HEK293 (cell line): ENCODE measurements around the gene ADAM17.

Source experiments
- CTCF ChIA-PET: fragments of 350-600 bp; formaldehyde crosslinking; extraction: SDS; loops from one replicate; lab custom pipeline; 2021; ENCODE audit warnings: antibody characterized with exemption; lab: Yijun Ruan, JAX
- POLR2A ChIA-PET: fragments of 300-600 bp; formaldehyde crosslinking; extraction: SDS; loops from one replicate; lab custom pipeline; 2020; ENCODE audit warnings: antibody characterized with exemption, inconsistent platforms; lab: Yijun Ruan, JAX
- H3K27ac ChIP-seq: fragments of 200-500 bp; sonication (Bioruptor generic); 2 replicates; pipeline ENCODE4 v1.5.1; 2014; ENCODE audit warnings: low read depth, low read length, control low read depth, inconsistent platforms; ENCODE audit errors: extremely low read depth
- H3K36me3 ChIP-seq, 2 experiments: fragments of 200-500 bp in 1 of 2; sonication (Bioruptor generic) in 1 of 2; 1 replicate in 1 of 2; 2 replicates in 1 of 2; pipeline ENCODE4 v1.5.1; 2014 to 2017; ENCODE audit warnings: inconsistent platforms in 2 of 2, low read length in 2 of 2; ENCODE audit not compliant: control insufficient read depth in 2 of 2, insufficient read depth in 1 of 2
- H3K4me1 ChIP-seq: fragments of 200-500 bp; sonication (Bioruptor generic); 2 replicates; pipeline ENCODE4 v1.5.1; 2014; ENCODE audit warnings: mild to moderate bottlenecking, low read length, inconsistent platforms; ENCODE audit not compliant: control insufficient read depth, insufficient read depth
- H3K4me3 ChIP-seq: 2 replicates; pipeline ENCODE4 v1.5.1; 2011; ENCODE audit warnings: low read depth, mild to moderate bottlenecking, control low read depth, low read length, moderate library complexity
- H3K9me3 ChIP-seq: fragments of 200-500 bp; sonication (Bioruptor generic); 2 replicates; pipeline ENCODE4 v1.5.1; 2014; ENCODE audit warnings: low read depth, low read length, inconsistent platforms; ENCODE audit not compliant: control insufficient read depth, insufficient read depth
- ELK4 ChIP-seq: IDR thresholded peaks from 2 replicates; pipeline ENCODE4 v1.6.1; 2011; ENCODE audit warnings: mild to moderate bottlenecking, low read depth, low read length, borderline replicate concordance
- MEIS1 ChIP-seq: sonication (generic); formaldehyde crosslinking; IDR thresholded peaks from 2 replicates; pipeline ENCODE4 v1.8.1; 2022; ENCODE audit warnings: missing genetic modification reagents, mild to moderate bottlenecking, borderline replicate concordance
- PRDM2 ChIP-seq: fragments of 450-650 bp; formaldehyde crosslinking; IDR thresholded peaks from 2 replicates; pipeline ENCODE4 v1.5.1; 2016; ENCODE audit warnings: missing biosample characterization, missing genetic modification characterization, borderline replicate concordance
- ZBTB48 ChIP-seq: fragments of 450-650 bp; formaldehyde crosslinking; IDR thresholded peaks from 2 replicates; pipeline ENCODE4 v1.5.1; 2016; ENCODE audit warnings: missing biosample characterization, missing genetic modification characterization
- ZFP3 ChIP-seq: fragments of 450-650 bp; formaldehyde crosslinking; IDR thresholded peaks from 2 replicates; pipeline ENCODE4 v1.5.1; 2016; ENCODE audit warnings: low read depth, missing biosample characterization, missing genetic modification characterization
- ZNF133 ChIP-seq: fragments of 450-650 bp; formaldehyde crosslinking; IDR thresholded peaks from 2 replicates; pipeline ENCODE4 v1.5.1; 2016; ENCODE audit warnings: missing biosample characterization, missing genetic modification characterization
- ZNF324 ChIP-seq: fragments of 450-650 bp; formaldehyde crosslinking; IDR thresholded peaks from 2 replicates; pipeline ENCODE4 v1.5.1; 2016; ENCODE audit warnings: missing biosample characterization, missing genetic modification characterization
- ZNF366 ChIP-seq: fragments of 450-650 bp; formaldehyde crosslinking; conservative IDR thresholded peaks from 2 replicates; pipeline ENCODE4 v1.5.1; 2016; ENCODE audit warnings: missing biosample characterization, missing genetic modification characterization
- ZNF423 ChIP-seq: fragments of 450-650 bp; formaldehyde crosslinking; IDR thresholded peaks from 2 replicates; pipeline ENCODE4 v1.5.1; 2016; ENCODE audit warnings: missing biosample characterization, missing genetic modification characterization
- ZNF488 ChIP-seq: fragments of 450-650 bp; formaldehyde crosslinking; IDR thresholded peaks from 2 replicates; pipeline ENCODE4 v1.5.1; 2016; ENCODE audit warnings: missing biosample characterization, missing genetic modification characterization
- ZNF521 ChIP-seq: fragments of 450-650 bp; formaldehyde crosslinking; IDR thresholded peaks from 2 replicates; pipeline ENCODE4 v1.5.1; 2017; ENCODE audit warnings: missing biosample characterization, mild to moderate bottlenecking, missing genetic modification characterization
- ZNF704 ChIP-seq: fragments of 450-650 bp; formaldehyde crosslinking; IDR thresholded peaks from 2 replicates; pipeline ENCODE4 v1.5.1; 2016; ENCODE audit warnings: missing biosample characterization, missing genetic modification characterization
- TF ChIP-seq, protein P1 (sequence below): fragments of 450-650 bp; formaldehyde crosslinking; conservative IDR thresholded peaks from 2 replicates; pipeline ENCODE4 v1.5.1; 2016; ENCODE audit warnings: low read depth, missing biosample characterization, missing genetic modification characterization
- TF ChIP-seq, protein P2 (sequence below): fragments of 450-650 bp; formaldehyde crosslinking; IDR thresholded peaks from 2 replicates; pipeline ENCODE4 v1.5.1; 2016; ENCODE audit warnings: missing biosample characterization, missing genetic modification characterization, borderline replicate concordance

Gene ADAM17

DNA sequence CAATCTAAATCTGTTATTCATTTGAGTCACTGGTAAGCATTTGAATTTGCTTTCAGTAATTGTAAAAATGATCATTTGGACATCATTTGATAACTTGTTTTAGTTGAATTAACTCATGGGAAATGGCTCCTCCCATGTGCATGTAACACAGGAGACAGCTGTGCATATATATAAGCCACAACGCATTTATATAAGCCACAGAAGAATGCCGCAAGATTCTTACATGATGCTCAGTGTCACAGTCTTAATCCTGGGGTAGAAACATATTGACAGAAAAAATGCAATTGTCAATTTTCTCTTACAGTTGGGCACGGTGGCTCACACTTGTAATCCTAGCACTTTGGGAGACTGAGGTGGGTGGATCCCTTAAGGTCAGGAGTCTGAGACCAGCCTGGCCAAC, 94.6 kb downstream of the ADAM17 start:
- CTCF ChIA-PET, result no interaction called here

GRCh38 chr2:9460441-9461017, 95.1 kb downstream of the ADAM17 start:
- CTCF ChIA-PET, result interaction anchor here (0.7 kb wide), 1 partner anchor 112 kb away, joined by 3 read pairs; no protein-coding TSS in a partner anchor
- TF ChIP-seq, protein P1, sequence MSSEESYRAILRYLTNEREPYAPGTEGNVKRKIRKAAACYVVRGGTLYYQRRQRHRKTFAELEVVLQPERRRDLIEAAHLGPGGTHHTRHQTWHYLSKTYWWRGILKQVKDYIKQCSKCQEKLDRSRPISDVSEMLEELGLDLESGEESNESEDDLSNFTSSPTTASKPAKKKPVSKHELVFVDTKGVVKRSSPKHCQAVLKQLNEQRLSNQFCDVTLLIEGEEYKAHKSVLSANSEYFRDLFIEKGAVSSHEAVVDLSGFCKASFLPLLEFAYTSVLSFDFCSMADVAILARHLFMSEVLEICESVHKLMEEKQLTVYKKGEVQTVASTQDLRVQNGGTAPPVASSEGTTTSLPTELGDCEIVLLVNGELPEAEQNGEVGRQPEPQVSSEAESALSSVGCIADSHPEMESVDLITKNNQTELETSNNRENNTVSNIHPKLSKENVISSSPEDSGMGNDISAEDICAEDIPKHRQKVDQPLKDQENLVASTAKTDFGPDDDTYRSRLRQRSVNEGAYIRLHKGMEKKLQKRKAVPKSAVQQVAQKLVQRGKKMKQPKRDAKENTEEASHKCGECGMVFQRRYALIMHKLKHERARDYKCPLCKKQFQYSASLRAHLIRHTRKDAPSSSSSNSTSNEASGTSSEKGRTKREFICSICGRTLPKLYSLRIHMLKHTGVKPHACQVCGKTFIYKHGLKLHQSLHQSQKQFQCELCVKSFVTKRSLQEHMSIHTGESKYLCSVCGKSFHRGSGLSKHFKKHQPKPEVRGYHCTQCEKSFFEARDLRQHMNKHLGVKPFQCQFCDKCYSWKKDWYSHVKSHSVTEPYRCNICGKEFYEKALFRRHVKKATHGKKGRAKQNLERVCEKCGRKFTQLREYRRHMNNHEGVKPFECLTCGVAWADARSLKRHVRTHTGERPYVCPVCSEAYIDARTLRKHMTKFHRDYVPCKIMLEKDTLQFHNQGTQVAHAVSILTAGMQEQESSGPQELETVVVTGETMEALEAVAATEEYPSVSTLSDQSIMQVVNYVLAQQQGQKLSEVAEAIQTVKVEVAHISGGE (tag by site-specific recombination), result no peak
- TF ChIP-seq ELK4 (no peak), ZFP3 (tag by site-specific recombination) (no peak), ZNF324 (tag by site-specific recombination) (no peak), PRDM2 (tag by site-specific recombination) (no peak), ZNF423 (tag by site-specific recombination) (no peak), MEIS1 (CRISPR knock-in tag) (no peak), ZNF366 (tag by site-specific recombination) (no peak), ZNF133 (tag by site-specific recombination) (no peak), ZNF704 (tag by site-specific recombination) (no peak), ZNF521 (tag by site-specific recombination) (no peak), ZBTB48 (tag by site-specific recombination) (no peak)
- TF ChIP-seq, protein P2, sequence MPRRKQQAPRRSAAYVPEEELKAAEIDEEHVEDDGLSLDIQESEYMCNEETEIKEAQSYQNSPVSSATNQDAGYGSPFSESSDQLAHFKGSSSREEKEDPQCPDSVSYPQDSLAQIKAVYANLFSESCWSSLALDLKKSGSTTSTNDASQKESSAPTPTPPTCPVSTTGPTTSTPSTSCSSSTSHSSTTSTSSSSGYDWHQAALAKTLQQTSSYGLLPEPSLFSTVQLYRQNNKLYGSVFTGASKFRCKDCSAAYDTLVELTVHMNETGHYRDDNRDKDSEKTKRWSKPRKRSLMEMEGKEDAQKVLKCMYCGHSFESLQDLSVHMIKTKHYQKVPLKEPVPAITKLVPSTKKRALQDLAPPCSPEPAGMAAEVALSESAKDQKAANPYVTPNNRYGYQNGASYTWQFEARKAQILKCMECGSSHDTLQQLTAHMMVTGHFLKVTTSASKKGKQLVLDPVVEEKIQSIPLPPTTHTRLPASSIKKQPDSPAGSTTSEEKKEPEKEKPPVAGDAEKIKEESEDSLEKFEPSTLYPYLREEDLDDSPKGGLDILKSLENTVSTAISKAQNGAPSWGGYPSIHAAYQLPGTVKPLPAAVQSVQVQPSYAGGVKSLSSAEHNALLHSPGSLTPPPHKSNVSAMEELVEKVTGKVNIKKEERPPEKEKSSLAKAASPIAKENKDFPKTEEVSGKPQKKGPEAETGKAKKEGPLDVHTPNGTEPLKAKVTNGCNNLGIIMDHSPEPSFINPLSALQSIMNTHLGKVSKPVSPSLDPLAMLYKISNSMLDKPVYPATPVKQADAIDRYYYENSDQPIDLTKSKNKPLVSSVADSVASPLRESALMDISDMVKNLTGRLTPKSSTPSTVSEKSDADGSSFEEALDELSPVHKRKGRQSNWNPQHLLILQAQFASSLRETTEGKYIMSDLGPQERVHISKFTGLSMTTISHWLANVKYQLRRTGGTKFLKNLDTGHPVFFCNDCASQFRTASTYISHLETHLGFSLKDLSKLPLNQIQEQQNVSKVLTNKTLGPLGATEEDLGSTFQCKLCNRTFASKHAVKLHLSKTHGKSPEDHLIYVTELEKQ (tag by site-specific recombination), result no peak

More for the DNA sequence above, 94.6 kb downstream of the ADAM17 start:
- POLR2A ChIA-PET, result no interaction called here
- Histone ChIP-seq H3K4me3 (no peak overlapping the region), H3K36me3 (peaks cover 50 to 80% of the 10 kb centered on the region in 2 experiments), H3K9me3 (no peaks in the 10 kb centered on the region), H3K4me1 (no peaks in the 10 kb centered on the region), H3K27ac (no peak overlapping the region)
- TF ChIP-seq ZNF488 (tag by site-specific recombination), result no peak

More at GRCh38 chr2:9460441-9461017, 95.1 kb downstream of the ADAM17 start:
- POLR2A ChIA-PET, result no interaction called here
- H3K9me3 ChIP-seq, result no peaks in the 10 kb centered on the region
- no peak overlapping the region for H3K4me3 ChIP-seq
- H3K36me3 ChIP-seq, result peaks cover 55 to 78% of the 10 kb centered on the region in 2 experiments
- no peaks in the 10 kb centered on the region for H3K4me1 ChIP-seq
- no peak overlapping the region for H3K27ac ChIP-seq
